Glomerular visceral epithelial cell (primary cell): Measurements from ENCODE around the gene DERL3.

Experiments used
- DNase-seq: peaks from one replicate; pipeline ENCODE4 v3.0.0-alpha.2; 2016; ENCODE audit errors: extremely low spot score

The DERL3 gene

DNA sequence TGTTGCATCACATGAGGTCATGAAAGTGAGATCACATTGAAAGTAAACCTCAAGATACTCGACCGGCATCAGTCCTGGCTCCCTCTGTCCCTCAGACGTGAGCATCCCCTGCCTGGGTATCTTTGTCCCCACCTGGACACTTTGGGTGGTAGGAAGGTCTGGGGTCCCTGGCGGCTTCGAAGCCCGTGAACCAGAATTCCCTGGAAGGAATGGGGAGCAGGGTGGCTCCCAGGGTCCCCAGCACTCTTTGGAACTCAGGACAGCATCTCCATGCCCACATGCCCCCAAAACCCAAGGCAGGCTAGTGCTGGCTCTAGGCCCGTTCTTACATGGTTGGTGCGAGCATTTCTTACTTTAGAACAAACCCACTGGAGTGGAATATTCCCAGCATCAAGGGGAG lies 7.5 kb downstream of the DERL3 start:
- no peak for DNase-seq

DNA sequence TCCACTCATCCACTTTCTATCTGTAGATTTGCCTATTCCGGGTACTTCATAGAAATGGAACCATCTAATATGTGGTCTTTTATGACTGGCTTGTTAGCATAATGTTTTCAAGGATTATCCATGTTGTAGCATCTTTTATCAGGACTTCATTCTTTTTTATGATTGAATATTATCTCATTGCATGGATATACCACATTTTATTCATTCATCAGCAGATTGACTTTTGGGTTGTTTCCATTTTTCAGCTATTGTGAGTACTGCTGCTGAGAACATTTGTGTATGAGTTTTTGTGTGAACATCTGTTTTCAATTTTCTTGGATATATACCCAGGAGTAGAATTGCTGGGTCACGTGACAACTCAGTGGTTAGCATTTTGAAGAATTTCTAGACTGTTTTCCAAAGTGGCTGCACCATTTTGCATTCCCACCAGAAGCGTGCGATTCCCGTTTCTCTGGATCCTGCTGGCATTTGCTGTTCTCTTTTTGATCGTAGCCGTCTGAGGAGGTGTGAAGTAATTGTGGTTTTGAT lies 8.9 kb downstream of the DERL3 start:
- DNase-seq: no peak

DNA sequence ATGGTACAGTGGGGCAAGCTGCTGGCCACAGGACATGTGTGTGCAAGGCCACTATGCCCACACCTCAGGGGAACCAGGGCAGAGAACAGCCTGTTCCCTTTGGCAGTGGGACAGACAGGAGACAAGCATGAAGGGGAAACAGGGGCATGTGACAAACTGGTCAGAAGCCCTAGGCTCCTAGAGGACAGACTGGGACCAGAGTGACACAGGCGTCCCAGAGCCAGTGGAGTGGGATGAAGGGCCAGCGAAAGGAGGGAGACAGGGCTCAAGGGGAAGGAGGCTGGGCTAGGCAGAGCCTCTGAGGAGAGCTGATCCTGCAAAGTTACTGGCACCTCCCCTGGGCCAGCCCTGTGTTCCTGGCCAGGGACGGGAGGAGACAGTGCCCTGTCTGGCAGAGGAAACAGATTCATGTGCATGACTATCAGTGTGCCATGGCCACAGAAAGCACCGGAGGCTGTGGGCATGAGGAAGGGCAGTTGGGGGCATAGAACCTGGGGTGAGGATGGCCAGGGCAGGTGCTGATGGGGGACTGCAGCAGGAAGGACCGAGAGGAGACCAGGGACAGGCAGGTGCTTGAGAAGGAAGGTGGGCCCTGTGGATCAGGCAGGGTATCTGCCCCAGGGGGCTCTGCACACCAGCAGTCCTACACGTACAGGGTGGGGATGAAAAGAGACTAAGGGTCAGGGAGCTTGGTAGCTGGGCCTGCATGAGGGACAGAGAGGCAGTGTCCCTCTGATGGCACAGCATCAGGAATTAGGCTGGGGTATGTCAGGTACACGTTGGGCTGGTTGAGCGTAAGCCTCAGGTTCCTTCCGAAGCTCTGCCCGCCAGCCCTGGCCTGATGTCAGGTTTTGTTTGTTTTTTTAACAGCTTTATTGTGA lies 9.8 kb downstream of the DERL3 start:
- DNase-seq: no peak

DNA sequence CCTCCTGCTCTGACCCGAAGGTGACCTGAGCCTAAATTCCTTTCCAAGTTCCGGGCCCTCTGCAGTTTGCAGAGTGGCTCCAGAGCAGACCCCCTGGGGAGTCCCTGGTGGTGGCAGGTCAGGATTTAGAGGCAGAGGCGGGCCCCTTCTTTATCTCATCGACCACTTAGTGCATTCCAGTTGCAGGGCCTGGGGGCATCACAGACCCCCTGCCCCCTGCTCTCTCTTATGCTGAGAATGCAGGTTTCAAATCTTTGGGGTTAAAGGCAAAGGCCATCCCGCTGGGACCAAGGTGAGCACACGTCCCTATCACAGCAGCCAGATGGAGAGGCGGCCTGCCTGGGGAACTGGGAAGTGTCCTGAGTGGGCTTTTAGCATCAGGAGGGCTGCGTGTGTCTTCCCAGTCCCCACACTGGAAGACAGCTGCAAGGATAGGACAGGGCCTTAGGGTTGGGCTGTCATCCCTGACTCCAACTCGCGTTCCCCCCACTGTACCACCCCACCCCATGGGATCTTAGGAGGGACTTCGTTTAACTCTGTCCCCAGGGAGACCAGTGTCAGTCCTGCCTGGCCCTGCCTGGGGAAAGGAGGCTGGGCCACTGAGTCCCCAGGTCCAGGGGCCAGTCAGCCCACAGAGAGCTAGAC lies 11.3 kb downstream of the DERL3 start:
- DNase-seq: no peak

DNA sequence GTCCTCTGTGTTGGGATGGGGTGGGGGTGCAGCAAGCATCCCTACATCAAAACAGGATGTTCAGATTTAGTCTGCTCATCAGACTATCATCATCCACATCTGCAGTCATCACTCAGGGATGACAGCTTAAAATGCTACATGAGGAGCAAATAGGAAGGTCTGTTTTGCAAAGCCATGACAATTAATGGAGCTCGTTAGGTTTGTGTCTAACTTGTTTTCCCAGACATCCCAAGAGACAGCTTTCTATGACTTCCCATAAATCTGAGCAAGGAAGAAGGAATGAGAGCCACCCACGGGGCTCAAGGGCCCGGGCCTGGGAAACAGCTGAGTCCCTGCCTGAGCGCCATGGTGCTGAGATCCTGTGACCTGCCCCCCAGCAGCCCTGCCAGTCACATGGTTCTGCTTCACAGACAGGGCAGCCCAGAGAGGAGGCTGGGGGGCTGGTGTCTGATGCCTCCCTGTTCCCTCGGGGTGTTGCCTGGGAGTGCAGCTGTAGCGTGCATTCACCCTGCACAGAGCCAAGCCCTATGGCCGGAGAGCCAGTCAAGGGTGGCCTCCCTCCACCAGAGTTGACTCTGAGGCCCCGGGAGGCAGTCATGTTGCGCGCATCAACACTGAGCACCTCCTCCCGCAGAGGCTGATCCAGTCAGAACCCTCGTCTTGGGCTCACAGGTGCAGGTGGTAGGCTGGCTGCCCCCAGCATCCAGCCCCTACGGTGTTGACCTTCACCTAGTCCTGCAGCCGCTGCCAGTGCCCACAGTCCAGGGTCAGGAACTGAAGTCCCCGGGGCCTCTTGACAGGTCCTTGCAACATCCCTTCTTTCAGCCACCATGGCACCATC lies 12.1 kb downstream of the DERL3 start:
- DNase-seq: no peak

DNA sequence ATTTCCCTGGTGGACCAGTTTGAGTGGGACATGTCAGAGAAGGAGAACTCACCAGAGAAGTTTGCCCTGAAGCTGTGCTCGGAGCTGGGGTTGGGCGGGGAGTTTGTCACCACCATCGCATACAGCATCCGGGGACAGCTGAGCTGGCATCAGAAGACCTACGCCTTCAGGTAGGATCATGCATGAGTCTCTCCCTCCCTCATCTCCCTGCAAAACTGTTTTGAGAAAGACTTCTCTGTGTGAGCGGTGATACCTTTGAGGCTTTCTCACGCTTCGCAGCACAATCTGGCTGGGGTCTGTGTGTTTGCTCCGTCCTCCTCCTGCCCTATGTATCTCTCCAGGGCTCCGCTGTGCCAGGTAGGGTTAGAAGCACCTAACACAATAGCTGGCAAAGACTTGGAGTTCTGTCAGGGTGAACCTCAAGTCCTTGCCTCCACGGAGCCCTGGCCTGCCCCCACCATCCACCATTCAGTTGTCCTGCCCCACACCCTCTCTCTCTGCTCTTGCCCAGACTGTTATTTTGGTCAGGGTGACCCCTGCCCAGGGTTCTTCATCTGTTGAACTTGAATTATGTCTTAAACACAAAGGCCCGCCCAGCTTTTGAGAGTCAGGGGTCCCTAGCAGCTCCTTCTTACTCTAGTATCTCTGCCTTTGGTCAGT lies 13.4 kb downstream of the DERL3 start:
- DNase-seq: no peak

DNA sequence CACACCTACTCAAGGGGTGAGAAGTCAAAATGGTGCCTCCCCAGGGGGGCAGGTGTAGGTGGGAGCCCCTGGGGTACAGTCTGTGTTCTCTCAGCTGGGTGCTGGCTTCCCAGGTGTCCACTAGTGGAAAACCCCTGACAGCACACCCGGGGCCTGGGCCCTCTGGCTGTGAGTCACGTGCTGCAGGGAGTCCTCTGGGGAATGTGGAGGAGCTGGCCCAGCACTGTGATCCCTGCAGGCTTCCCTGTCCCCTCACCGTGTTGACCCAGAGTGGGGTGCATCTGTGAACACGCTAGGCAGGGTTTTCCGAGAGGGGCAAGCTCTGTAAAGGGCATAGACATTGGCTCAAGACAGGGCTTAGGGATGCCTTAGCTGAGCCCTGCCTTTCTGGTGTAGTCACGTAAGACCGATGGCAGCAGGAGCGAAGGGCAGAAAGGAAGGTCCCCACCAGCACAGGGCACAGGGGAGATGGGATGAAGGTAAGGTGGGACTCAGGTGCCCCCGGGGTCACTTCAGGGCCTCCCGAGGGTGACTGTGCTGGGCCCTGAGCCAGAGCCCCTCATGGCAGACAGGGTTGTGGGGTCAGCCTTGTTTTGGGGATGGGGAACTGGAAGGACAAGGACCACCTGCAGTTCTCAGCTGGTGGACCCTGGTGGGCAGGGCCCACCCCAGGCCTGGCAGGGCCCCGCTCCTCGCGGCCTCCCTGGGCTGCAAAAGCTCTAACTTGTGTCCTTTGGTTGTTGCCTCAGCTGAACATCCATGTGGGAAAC lies 14.1 kb downstream of the DERL3 start:
- no peak for DNase-seq

DNA sequence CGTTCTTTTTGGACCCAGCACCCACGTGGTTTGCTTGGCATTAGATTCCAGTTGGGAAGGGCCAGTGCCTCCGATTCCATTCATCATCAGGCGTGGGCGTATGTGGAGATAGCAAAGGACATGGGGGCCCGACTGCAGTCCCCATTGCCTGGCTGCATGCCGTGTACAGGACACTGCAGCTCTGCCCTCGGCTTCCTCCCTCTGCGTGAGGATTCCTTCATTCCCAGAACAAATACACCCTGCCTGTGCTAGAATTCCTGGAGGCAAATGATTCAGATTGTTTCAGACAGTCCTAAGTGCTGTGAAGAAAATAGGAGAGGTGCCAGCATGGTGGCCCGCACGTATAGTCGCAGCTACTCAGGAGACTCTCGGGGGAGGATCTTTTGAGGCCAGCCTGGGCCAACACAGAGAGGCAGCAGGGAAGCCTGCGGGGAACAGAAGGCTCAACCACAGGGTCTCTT lies 15.4 kb downstream of the DERL3 start:
- no peak for DNase-seq

DNA sequence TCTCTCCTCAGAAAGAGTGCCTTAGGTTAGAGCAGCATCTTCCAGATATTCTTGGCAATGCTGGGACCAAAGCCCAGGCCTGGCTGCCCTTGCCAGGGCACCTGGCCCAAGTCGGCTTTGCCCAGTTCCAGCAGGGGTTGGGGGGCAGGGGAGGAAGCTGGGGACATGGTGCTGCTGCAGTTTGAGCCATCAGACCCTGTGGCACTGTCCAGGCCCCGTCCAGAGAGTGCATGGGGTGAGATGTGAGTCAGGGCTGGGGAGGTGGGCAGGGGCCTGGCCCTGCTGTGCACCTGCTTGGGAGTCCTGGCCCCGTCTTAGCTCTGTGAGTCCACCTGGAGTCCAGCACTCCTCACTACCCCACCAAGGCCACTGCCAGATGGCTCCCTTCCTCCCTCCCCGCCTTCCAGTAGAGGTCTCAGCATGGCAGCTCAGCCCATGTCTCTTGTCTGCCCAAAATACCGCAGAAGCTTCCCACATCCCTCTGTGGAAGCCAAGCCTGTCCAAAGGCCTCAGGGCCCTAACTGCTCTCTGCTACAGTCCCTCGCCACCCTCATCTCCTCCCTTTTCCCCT lies 16.6 kb downstream of the DERL3 start:
- no peak for DNase-seq

DNA sequence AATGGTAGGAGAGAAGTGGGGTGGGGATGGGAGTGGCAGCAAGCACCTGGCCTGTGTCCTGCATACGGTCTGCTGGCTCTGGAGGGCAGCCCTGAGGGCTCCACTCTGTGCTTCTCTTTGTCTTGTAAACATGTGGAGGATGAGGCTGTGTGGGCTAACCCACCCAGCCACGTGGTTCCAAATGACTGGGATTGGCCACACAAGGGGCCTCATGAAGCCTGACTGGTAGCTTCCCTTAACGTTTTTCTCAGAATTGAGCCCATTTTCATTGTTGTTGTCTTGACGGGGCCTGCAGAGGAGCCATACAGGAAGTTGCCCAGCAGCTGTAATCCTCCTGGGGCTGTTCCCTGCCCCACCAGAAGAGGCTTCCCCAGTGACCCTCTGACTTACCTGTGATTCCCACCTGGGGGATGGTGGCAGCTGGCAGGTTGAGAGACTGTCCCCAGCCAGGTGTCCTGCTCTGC lies 18.0 kb downstream of the DERL3 start:
- DNase-seq: no peak

DNA sequence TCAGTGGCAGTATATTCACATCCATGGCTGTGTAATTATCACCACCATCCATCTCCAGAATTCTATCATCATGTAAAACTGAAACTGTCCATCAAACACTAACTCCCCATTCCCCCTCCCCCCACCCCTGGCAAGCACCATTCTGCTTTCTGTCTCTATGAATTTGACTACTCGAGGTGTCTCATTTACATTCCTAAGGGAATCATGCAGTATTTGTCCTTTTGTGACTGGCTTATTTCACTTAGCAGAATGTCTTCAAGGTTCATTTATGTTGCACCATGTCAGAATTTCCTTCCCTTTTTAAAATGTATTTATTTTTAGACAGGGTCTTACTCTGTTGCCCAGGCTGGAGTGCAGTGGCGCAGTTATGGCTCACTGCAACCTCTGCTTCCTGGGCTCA lies 20.3 kb downstream of the DERL3 start:
- no peak for DNase-seq

DNA sequence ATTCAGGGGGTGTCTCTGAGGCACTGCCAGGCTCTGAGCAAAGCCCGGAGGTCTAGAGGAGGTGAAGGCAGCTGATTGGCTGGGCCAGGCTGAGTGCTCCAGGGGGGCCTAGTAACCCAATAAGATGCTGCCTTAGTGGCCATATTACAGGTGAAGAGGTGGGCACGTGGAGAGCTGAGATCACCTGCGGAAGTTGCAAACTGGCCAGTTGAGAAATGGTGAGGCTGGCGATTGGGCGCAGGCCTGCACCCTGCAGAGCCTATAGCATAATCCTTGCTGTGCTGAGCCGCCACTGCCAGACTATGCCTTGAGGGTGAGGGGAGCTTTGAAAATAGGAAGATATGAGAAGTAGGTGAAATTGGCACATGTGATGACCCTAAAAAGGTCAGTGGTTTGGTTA lies 21.7 kb downstream of the DERL3 start:
- DNase-seq: no peak

DNA sequence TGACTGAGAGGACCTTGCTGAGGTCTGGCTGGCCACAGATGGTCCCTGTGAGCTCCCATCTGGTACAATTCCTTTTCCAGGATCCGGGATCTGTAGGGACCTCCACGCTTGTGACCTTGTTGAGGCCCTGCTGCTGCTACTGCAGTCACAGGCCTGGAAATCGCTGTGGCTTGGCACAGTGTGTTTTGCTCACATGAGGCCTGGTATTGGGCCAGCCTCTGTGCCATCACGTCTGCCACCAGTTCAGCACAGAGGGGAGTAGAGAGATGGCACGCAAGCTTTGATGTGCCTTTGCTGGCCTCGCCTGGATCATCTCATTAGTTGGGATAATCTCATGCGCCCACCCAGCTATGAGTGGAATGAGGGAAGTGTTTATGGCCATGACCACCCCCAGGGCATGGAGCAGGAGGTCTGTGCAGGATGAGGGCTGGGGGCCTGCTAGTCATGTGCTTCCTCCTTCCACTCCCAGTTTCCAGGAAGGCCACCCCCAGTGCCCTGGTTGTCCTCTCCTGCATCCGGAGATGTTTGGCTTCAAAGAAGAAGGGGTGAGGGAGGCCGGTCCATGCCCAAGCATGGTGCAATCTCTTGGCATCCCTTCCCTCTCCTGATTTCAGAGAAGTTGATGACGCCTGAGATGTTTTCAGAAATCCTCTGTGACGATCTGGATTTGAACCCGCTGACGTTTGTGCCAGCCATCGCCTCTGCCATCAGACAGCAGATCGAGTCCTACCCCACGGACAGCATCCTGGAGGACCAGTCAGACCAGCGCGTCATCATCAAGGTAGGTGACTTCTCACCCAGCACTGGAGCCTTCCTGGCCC lies 22.4 kb downstream of the DERL3 start:
- DNase-seq: no peak

DNA sequence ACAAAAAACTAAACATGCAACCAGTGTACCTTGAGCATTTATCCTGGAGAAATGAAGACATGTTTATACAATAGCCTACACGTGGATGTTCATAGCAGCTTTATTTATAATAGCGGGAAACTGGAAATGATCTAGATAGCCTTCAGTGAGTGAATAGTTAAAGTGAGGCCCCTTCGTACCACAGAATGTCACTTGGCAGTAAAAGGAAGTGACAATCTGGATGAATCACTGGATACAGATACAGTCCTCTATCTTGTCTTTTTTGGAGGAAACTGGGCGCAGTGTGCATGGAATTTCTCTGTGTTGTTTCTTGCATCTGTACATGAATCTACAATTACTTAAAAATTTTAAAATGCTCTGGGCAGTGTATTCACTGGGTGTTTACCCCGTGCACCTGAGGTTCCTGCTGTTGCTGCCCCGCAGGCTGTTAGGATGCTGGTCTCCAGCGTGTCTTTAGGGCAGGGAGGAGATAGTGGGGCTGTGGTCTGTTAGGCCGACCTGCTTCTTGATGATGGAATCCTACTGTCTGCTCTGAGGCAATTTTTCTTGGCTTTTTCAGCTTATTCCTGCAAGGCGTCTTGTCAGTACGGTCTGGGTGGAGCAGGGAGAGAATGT lies 23.2 kb downstream of the DERL3 start:
- no peak for DNase-seq

DNA sequence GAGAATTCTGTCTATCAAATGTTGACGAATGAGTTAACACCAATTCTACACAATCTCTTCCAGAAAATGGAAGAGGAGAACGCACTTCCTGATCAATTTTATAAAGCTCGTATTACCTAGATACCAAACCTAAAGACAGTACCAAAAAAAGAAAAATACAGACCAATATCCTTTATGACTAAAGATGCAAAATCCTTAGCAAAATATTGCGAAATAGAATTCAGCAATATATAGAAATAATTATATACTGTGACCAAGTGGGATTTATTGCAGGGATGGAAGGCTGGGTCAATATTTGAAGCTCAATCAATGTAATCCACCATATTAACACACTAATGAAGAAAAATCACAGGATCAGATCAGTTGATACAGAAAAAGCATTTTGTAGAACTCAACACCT lies 26.4 kb downstream of the DERL3 start:
- no peak for DNase-seq

DNA sequence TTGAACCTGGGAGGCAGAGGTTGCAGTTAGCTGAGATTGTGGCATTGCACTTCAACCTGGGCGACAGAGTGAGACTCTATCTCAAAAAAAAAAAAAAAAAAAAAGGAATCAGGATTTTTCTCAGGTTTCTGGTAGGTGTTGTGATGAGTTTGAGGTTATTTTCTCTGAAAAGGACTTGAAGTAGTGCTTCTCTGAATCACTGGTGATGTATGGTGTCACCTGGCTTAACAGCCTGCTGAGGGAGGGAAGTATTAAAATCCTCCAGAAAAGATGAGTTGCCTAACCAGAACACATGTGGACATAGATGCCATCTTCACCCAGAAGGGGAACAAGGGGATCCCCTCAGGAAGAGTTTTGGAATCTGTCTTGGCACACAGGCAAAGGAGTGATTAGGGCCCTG lies 32.0 kb downstream of the DERL3 start:
- no peak for DNase-seq

DNA sequence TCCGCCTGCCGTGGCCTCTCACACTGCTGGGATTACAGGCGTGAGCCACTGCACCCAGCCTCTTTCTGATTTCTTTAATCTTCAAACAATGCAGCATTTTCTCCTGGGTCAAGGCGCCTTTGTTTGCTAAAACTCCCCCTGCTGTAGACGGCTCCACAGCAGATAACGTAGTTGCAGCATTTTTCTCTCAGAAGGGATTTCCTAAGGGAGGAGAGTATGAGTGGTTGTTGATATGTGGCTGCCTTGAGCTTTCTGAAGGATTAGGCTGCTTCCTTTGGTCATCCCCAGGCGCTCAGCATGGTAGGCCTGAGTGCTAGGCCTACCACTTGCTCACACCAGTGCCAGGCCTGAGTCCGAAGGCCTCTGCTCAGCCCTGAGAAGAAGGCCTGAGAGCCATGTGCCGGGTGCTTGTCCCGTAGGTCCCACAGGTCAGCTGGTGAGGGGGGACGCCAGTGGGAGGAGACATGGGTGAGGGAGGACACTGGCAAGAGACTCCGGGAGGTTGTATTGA lies 34.0 kb downstream of the DERL3 start:
- DNase-seq: no peak

DNA sequence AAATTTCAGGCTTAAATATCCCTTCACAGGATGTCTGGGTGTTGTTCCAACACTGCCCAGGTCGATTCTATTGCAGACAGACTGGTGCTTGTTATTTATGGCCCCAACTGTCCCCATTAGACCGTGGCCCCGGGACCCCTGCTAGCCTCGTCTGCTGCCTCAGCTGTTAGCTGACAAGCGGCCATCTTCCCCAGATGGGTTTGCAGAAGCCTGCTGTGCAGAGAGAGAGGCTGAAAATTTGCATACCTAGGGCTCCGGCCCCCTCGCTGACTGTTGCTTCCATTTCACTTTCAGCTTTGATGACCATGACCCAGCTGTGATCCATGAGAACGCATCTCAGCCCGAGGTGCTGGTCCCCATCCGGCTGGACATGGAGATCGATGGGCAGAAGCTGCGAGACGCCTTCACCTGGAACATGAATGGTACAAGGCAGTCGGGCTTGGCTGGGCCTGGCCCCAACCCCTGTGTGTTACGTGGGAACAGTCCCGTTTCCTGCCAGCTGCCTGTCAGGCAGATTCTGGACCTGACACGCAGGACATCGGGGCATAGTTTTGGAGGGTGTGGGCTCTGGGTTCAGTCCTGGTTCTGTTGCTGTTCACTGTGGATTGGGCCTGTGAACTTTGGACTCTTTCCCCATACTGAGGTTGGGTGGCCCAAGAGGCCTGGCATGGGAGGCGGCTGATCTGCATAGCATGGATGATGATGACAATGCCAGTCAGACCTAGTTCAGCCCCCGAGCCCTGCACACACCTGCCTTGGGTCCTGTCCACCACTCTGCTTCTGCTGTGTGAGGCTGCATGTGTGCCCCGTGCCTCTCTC lies 35.6 kb downstream of the DERL3 start:
- no peak for DNase-seq
